HepG2 (cell line): ENCODE data around the gene METTL6. TPM values are rescaled to one million over a fixed set of nuclear protein-coding genes. Genes with fewer than 3 reads are reported as not detected.
A peak's percentile ranks its signal among the peaks of the same experiment; 100 is the strongest.

ENCODE experiments used
- AGO1 ChIP-seq: fragments of 200-400 bp; formaldehyde crosslinking; IDR thresholded peaks from 2 replicates; pipeline ENCODE4 v1.6.1; 2017; ENCODE audit warnings: mild to moderate bottlenecking, low read depth, low read length, moderate library complexity; ENCODE audit not compliant: poor library complexity, severe bottlenecking
- CBX2 ChIP-seq, 2 experiments: fragments of 200-600 bp in 1 of 2; sonication (generic); formaldehyde crosslinking in 1 of 2; IDR thresholded peaks; 2 replicates each; pipeline versions ENCODE4 v1.7.0 to v1.8.1; 2018 to 2022; ENCODE audit warnings: low read depth in 2 of 2, low read length in 1 of 2, mild to moderate bottlenecking in 1 of 2, missing genetic modification reagents in 1 of 2
- CC2D1A ChIP-seq: sonication (generic); formaldehyde crosslinking; IDR thresholded peaks from 2 replicates; pipeline ENCODE4 v1.8.1; 2023; ENCODE audit warnings: mild to moderate bottlenecking, missing genetic modification reagents
- ELF3 ChIP-seq: IDR thresholded peaks from 2 replicates; pipeline ENCODE4 v1.6.1; 2016; ENCODE audit warnings: missing genetic modification reagents, missing compliant biosample characterization
- ETS1 ChIP-seq: sonication (generic); formaldehyde crosslinking; IDR thresholded peaks from 2 replicates; pipeline ENCODE4 v1.4.0; 2020; ENCODE audit warnings: missing genetic modification reagents
- ETV5 ChIP-seq: IDR thresholded peaks from 2 replicates; pipeline ENCODE4 v1.6.1; 2018; ENCODE audit warnings: missing biosample characterization, missing genetic modification reagents, inconsistent platforms, borderline replicate concordance
- FOXC1 ChIP-seq: sonication (generic); formaldehyde crosslinking; IDR thresholded peaks from 2 replicates; pipeline ENCODE4 v1.8.0; 2022; ENCODE audit warnings: mild to moderate bottlenecking, missing genetic modification reagents, borderline replicate concordance
- FOXO4 ChIP-seq: sonication (generic); formaldehyde crosslinking; conservative IDR thresholded peaks from 2 replicates; pipeline ENCODE4 v1.8.1; 2023; ENCODE audit warnings: missing genetic modification reagents
- JUNB ChIP-seq: sonication (generic); formaldehyde crosslinking; IDR thresholded peaks from 2 replicates; pipeline ENCODE4 v1.8.0; 2022; ENCODE audit warnings: missing genetic modification reagents, mild to moderate bottlenecking, borderline replicate concordance
- MAF1 ChIP-seq: sonication (generic); formaldehyde crosslinking; IDR thresholded peaks from 2 replicates; pipeline ENCODE4 v1.5.0; 2020; ENCODE audit warnings: missing genetic modification reagents, borderline replicate concordance
- PPARG ChIP-seq: conservative IDR thresholded peaks from 2 replicates; pipeline ENCODE4 v1.6.1; 2016; ENCODE audit warnings: missing biosample characterization, missing genetic modification reagents
- SAFB2 ChIP-seq: sonication (generic); formaldehyde crosslinking; IDR thresholded peaks from 2 replicates; pipeline ENCODE4 v1.5.1; 2020; ENCODE audit warnings: missing genetic modification reagents, low read depth, mild to moderate bottlenecking, borderline replicate concordance
- SAP130 ChIP-seq: IDR thresholded peaks from 2 replicates; pipeline ENCODE4 v1.6.1; 2016; ENCODE audit warnings: low read depth
- SIN3B ChIP-seq: fragments of 150-350 bp; IDR thresholded peaks from 2 replicates; pipeline ENCODE4 v1.6.1; 2014; ENCODE audit warnings: low read length
- TFAP4 ChIP-seq: sonication (generic); IDR thresholded peaks from 2 replicates; pipeline ENCODE4 v1.6.1; 2016; ENCODE audit warnings: low read depth, borderline replicate concordance
- TP53 ChIP-seq: sonication (generic); formaldehyde crosslinking; conservative IDR thresholded peaks from 2 replicates; pipeline ENCODE4 v1.4.0; 2020; ENCODE audit warnings: missing genetic modification reagents
- ZBTB20 ChIP-seq: sonication (generic); formaldehyde crosslinking; IDR thresholded peaks from 2 replicates; pipeline ENCODE4 v1.8.1; 2023; ENCODE audit warnings: missing genetic modification reagents, low read depth, mild to moderate bottlenecking, borderline replicate concordance
- ZC3H13 ChIP-seq: sonication (generic); formaldehyde crosslinking; IDR thresholded peaks from 2 replicates; pipeline ENCODE4 v1.8.1; 2023; ENCODE audit warnings: mild to moderate bottlenecking, missing genetic modification reagents, moderate library complexity
- ZNF10 ChIP-seq: sonication (generic); formaldehyde crosslinking; IDR thresholded peaks from 2 replicates; pipeline ENCODE4 v1.4.0; 2020; ENCODE audit warnings: mild to moderate bottlenecking, low read depth, missing genetic modification reagents, borderline replicate concordance
- ZNF274 ChIP-seq: sonication (generic); formaldehyde crosslinking; IDR thresholded peaks from 2 replicates; pipeline ENCODE4 v1.5.1; 2020; ENCODE audit warnings: mild to moderate bottlenecking, missing genetic modification reagents
- ZNF292 ChIP-seq: sonication (generic); formaldehyde crosslinking; IDR thresholded peaks from 2 replicates; pipeline ENCODE4 v1.8.1; 2022; ENCODE audit warnings: mild to moderate bottlenecking, low read depth, missing genetic modification reagents, borderline replicate concordance
- ZNF296 ChIP-seq: sonication (generic); formaldehyde crosslinking; conservative IDR thresholded peaks from 2 replicates; pipeline ENCODE4 v1.5.0; 2020; ENCODE audit warnings: mild to moderate bottlenecking, missing genetic modification reagents
- ZNF432 ChIP-seq: sonication (generic); formaldehyde crosslinking; IDR thresholded peaks from 2 replicates; pipeline ENCODE4 v1.5.0; 2020; ENCODE audit warnings: missing genetic modification reagents, mild to moderate bottlenecking, borderline replicate concordance
- ZNF543 ChIP-seq: sonication (generic); formaldehyde crosslinking; IDR thresholded peaks from 2 replicates; pipeline ENCODE4 v1.4.0; 2020; ENCODE audit warnings: mild to moderate bottlenecking, missing genetic modification reagents
- ZNF556 ChIP-seq: sonication (generic); formaldehyde crosslinking; IDR thresholded peaks from 2 replicates; pipeline ENCODE4 v1.4.0; 2020; ENCODE audit warnings: mild to moderate bottlenecking, missing genetic modification reagents, borderline replicate concordance
- ZNF678 ChIP-seq: sonication (generic); formaldehyde crosslinking; IDR thresholded peaks from 2 replicates; pipeline ENCODE4 v1.4.0; 2020; ENCODE audit warnings: mild to moderate bottlenecking, missing genetic modification reagents
- polyA plus RNA-seq, 8 experiments: library from polyadenylated mRNA; depleted of rRNA in 3 of 8; stranded (reverse) in 7 of 8; unstranded in 1 of 8; fragments of >200 nt; fragmentation: Illumina TruSeq in 4 of 8; extraction: Trizol in 4 of 8; gene quantifications; 2 replicates each; pipeline versions ENCODE4 v1.2.1 to v1.2.3, GENCODE V29; 2011 to 2016; ENCODE audit warnings: low read depth in 4 of 8, missing spikeins in 1 of 8, mixed read lengths in 1 of 8; ENCODE audit not compliant: insufficient read depth in 1 of 8
- total RNA-seq, 5 experiments: library from RNA; depleted of rRNA; stranded (reverse); fragments of >200 nt; fragmentation: Illumina TruSeq; extraction: Trizol; gene quantifications; 2 replicates each; pipeline ENCODE4 v1.2.3, GENCODE V29; 2016; ENCODE audit warnings: low read depth in 1 of 5

The METTL6 gene
- total and polyA plus RNA-seq, 2 of the 13 experiments (the other 11 are each of a cell fraction or from before 2014, with no cell fraction given) = 17.2 to 29.4 TPM

- TF ChIP-seq SAP130 (CRISPR knock-in tag) (peak; percentile 97), ZC3H13 (CRISPR knock-in tag) (no peak), AGO1 (no peak), ZBTB20 (CRISPR knock-in tag) (no peak), ZNF292 (no peak), FOXC1 (CRISPR knock-in tag) (no peak), ZNF432 (CRISPR knock-in tag) (no peak), ETS1 (no peak), ZNF296 (CRISPR knock-in tag) (no peak), ETV5 (CRISPR knock-in tag) (peak; percentile 42; the same call in 1 of the 2 replicates), TFAP4 (no peak), CC2D1A (CRISPR knock-in tag) (no peak), CBX2 (IDR thresholded peaks at IDR 0.05; ENCODE audit: low read depth, low read length) (no peak), CBX2 (CRISPR knock-in tag; IDR thresholded peaks at IDR 0.05; ENCODE audit: low read depth) (no peak), JUNB (CRISPR knock-in tag) (no peak), SIN3B (no peak), ZNF678 (CRISPR knock-in tag) (no peak), ZNF556 (CRISPR knock-in tag) (0 out of 2 replicates have a peak, but pooled peaks have one; percentile 58), SAFB2 (CRISPR knock-in tag) (no peak), MAF1 (no peak), TP53 (CRISPR knock-in tag) (no peak), ZNF274 (0 out of 2 replicates have a peak, but pooled peaks have one; percentile 31), ELF3 (CRISPR knock-in tag) (peak; percentile 85; the same call in 1 of the 2 replicates), PPARG (CRISPR knock-in tag) (0 out of 2 replicates have a peak, but pooled peaks have one; percentile 17), FOXO4 (no peak), ZNF543 (CRISPR knock-in tag) (no peak), ZNF10 (CRISPR knock-in tag) (no peak)
Measured at GRCh38 chr3:15377961-15378791, 49.2 kb downstream of the METTL6 start (continued).
